Loucy (cell line): Measurements from ENCODE around the gene SFSWAP.

ENCODE experiments used
- H2AFZ ChIP-seq: fragments of 200-600 bp; sonication (generic); 2 replicates; pipeline ENCODE4 v1.6.0; 2016; ENCODE audit warnings: antibody characterized with exemption, mild to moderate bottlenecking, low read length, moderate library complexity
- H3F3A ChIP-seq: fragments of 200-600 bp; 2 replicates; pipeline ENCODE4 v1.6.0; 2016; ENCODE audit warnings: antibody characterized with exemption, low read depth, mild to moderate bottlenecking
- H3K27me3 ChIP-seq: fragments of 200-600 bp; sonication (generic); 2 replicates; pipeline ENCODE4 v1.6.1; 2014; ENCODE audit warnings: low read length, mild to moderate bottlenecking; ENCODE audit not compliant: insufficient read depth, poor library complexity, severe bottlenecking
- H3K36me3 ChIP-seq: fragments of 200-600 bp; sonication (generic); 2 replicates; pipeline ENCODE4 v1.6.1; 2016; ENCODE audit warnings: low read length; ENCODE audit not compliant: insufficient read depth
- H3K4me1 ChIP-seq: fragments of 200-600 bp; sonication (generic); 2 replicates; pipeline ENCODE4 v1.5.1; 2014; ENCODE audit warnings: low read length, mild to moderate bottlenecking; ENCODE audit not compliant: insufficient read depth, poor library complexity, severe bottlenecking
- H3K4me2 ChIP-seq: fragments of 200-600 bp; sonication (generic); 2 replicates; pipeline ENCODE4 v1.6.0; 2014; ENCODE audit warnings: antibody characterized with exemption, low read length, low read depth, mild to moderate bottlenecking; ENCODE audit not compliant: poor library complexity, severe bottlenecking
- H3K4me3 ChIP-seq: fragments of 200-600 bp; sonication (generic); 2 replicates; pipeline ENCODE4 v1.5.1; 2014; ENCODE audit warnings: low read length, mild to moderate bottlenecking, mixed read lengths; ENCODE audit not compliant: poor library complexity, severe bottlenecking
- H3K79me2 ChIP-seq: fragments of 200-600 bp; sonication (generic); 2 replicates; pipeline ENCODE4 v1.6.1; 2014; ENCODE audit warnings: low read length; ENCODE audit not compliant: insufficient read depth
- H3K9ac ChIP-seq: fragments of 200-600 bp; sonication (generic); 2 replicates; pipeline ENCODE4 v1.6.0; 2014; ENCODE audit warnings: mild to moderate bottlenecking, low read depth, low read length, moderate library complexity; ENCODE audit not compliant: poor library complexity, severe bottlenecking
- H3K9me2 ChIP-seq: fragments of 200-600 bp; sonication (generic); replicated peaks from 2 replicates; pipeline ENCODE4 v1.6.1; 2016; ENCODE audit warnings: low read depth, low read length, mixed read lengths
- H3K9me3 ChIP-seq: fragments of 200-600 bp; sonication (generic); 2 replicates; pipeline ENCODE4 v1.6.1; 2014; ENCODE audit warnings: mild to moderate bottlenecking, antibody characterized with exemption, low read length, low read depth; ENCODE audit not compliant: insufficient read depth
- H4K20me1 ChIP-seq: fragments of 200-600 bp; sonication (generic); 2 replicates; pipeline ENCODE4 v1.6.0; 2014; ENCODE audit warnings: antibody characterized with exemption, low read length, mild to moderate bottlenecking; ENCODE audit not compliant: insufficient read depth, poor library complexity, severe bottlenecking
- EZH2phosphoT487 ChIP-seq: fragments of 200-600 bp; IDR thresholded peaks from 2 replicates; pipeline ENCODE4 v1.6.1; 2018; ENCODE audit warnings: antibody characterized with exemption, mild to moderate bottlenecking, moderate library complexity, borderline replicate concordance
- TF ChIP-seq, protein P1 (sequence below): fragments of 200-600 bp; sonication (generic); conservative IDR thresholded peaks from 2 replicates; pipeline ENCODE4 v1.5.1; 2014; ENCODE audit warnings: mild to moderate bottlenecking, antibody characterized with exemption, low read length

The SFSWAP gene

GRCh38 chr12:131833288-131833895, 122.5 kb downstream of the SFSWAP start:
- no peak overlapping the region for H3K9ac ChIP-seq
- H3K9me3 ChIP-seq = no peaks in the 10 kb centered on the region
- H3K27me3 ChIP-seq = no peaks in the 10 kb centered on the region
- H3K4me3 ChIP-seq = no peak overlapping the region
- no peak for TF ChIP-seq EZH2phosphoT487
- TF ChIP-seq, protein P1, sequence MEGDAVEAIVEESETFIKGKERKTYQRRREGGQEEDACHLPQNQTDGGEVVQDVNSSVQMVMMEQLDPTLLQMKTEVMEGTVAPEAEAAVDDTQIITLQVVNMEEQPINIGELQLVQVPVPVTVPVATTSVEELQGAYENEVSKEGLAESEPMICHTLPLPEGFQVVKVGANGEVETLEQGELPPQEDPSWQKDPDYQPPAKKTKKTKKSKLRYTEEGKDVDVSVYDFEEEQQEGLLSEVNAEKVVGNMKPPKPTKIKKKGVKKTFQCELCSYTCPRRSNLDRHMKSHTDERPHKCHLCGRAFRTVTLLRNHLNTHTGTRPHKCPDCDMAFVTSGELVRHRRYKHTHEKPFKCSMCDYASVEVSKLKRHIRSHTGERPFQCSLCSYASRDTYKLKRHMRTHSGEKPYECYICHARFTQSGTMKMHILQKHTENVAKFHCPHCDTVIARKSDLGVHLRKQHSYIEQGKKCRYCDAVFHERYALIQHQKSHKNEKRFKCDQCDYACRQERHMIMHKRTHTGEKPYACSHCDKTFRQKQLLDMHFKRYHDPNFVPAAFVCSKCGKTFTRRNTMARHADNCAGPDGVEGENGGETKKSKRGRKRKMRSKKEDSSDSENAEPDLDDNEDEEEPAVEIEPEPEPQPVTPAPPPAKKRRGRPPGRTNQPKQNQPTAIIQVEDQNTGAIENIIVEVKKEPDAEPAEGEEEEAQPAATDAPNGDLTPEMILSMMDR = no peak
- H3K9me2 ChIP-seq = no peaks in the 10 kb centered on the region
- H3K79me2 ChIP-seq = no peaks in the 10 kb centered on the region
- no peak overlapping the region for H3K4me2 ChIP-seq
- H3K36me3 ChIP-seq = no peaks in the 10 kb centered on the region
- no peak overlapping the region for H2AFZ ChIP-seq
- peaks cover 7% of the 10 kb centered on the region for H3K4me1 ChIP-seq
- H3F3A ChIP-seq = no peaks in the 10 kb centered on the region
- no peaks in the 10 kb centered on the region for H4K20me1 ChIP-seq

GRCh38 chr12:131833896-131834641, 123.2 kb downstream of the SFSWAP start:
- Histone ChIP-seq H2AFZ (no peak overlapping the region), H3K9me3 (no peaks in the 10 kb centered on the region), H3F3A (no peaks in the 10 kb centered on the region), H3K9ac (no peak overlapping the region), H3K27me3 (no peaks in the 10 kb centered on the region), H3K36me3 (no peaks in the 10 kb centered on the region), H4K20me1 (no peaks in the 10 kb centered on the region), H3K9me2 (no peaks in the 10 kb centered on the region), H3K4me1 (peaks cover 7% of the 10 kb centered on the region), H3K4me3 (no peak overlapping the region), H3K79me2 (no peaks in the 10 kb centered on the region), H3K4me2 (no peak overlapping the region)
- no peak for TF ChIP-seq EZH2phosphoT487
- TF ChIP-seq, protein P1 = peak; percentile 73

- Histone ChIP-seq H3K9me2 (no peaks in the 10 kb centered on the region), H3K4me1 (peaks cover 7% of the 10 kb centered on the region), H3K4me3 (no peak overlapping the region), H3K79me2 (no peaks in the 10 kb centered on the region), H3K36me3 (no peaks in the 10 kb centered on the region), H3K9ac (no peak overlapping the region), H3K4me2 (no peak overlapping the region), H3F3A (no peaks in the 10 kb centered on the region), H4K20me1 (no peaks in the 10 kb centered on the region), H3K9me3 (no peaks in the 10 kb centered on the region), H2AFZ (no peak overlapping the region), H3K27me3 (no peaks in the 10 kb centered on the region)
- TF ChIP-seq, protein P1 = no peak
- TF ChIP-seq EZH2phosphoT487 = no peak
Observed at GRCh38 chr12:131834798-131835615, 124.1 kb downstream of the SFSWAP start.
